DND-41 (cell line): ENCODE measurements around the gene N4BP2.

Source experiments
- ATAC-seq: fragments of 200-7000 bp; cut with Tn5 transposase; 3 replicates; pipeline ENCODE4 v1.9.1; 2021; ENCODE audit warnings: low read depth; ENCODE audit not compliant: insufficient read depth
- DNase-seq: peaks from one replicate; pipeline ENCODE4 v3.0.0-alpha.2; 2020
- H2AFZ ChIP-seq: 2 replicates; pipeline ENCODE4 v1.6.0; 2012; ENCODE audit warnings: low read depth, low read length
- H3K27ac ChIP-seq: 2 replicates; pipeline ENCODE4 v1.5.1; 2012; ENCODE audit warnings: low read length, inconsistent platforms
- H3K27me3 ChIP-seq: fragments of 200-600 bp; sonication (generic); 2 replicates; pipeline ENCODE4 v1.6.0; 2012; ENCODE audit warnings: low read length, mild to moderate bottlenecking, inconsistent platforms; ENCODE audit not compliant: insufficient read depth, poor library complexity
- H3K36me3 ChIP-seq: 2 replicates; pipeline ENCODE4 v1.5.1; 2012; ENCODE audit warnings: low read length, inconsistent platforms; ENCODE audit not compliant: insufficient read depth
- H3K4me1 ChIP-seq: 2 replicates; pipeline ENCODE4 v1.5.1; 2012; ENCODE audit warnings: mild to moderate bottlenecking, low read length; ENCODE audit not compliant: insufficient read depth
- H3K4me2 ChIP-seq: 2 replicates; pipeline ENCODE4 v1.6.0; 2012; ENCODE audit warnings: mild to moderate bottlenecking, moderate library complexity, low read length, inconsistent platforms; ENCODE audit not compliant: insufficient read depth
- H3K4me3 ChIP-seq, 2 experiments: fragments of 200-600 bp in 1 of 2; shearing (Covaris generic) in 1 of 2; 2 replicates each; pipeline ENCODE4 v1.5.1; 2012 to 2016; ENCODE audit warnings: inconsistent platforms in 2 of 2, low read length in 2 of 2, mild to moderate bottlenecking in 2 of 2, low read depth in 1 of 2, moderate library complexity in 1 of 2
- H3K79me2 ChIP-seq: 2 replicates; pipeline ENCODE4 v1.6.0; 2012; ENCODE audit warnings: low read length, inconsistent platforms; ENCODE audit not compliant: insufficient read depth
- H3K9ac ChIP-seq: 2 replicates; pipeline ENCODE4 v1.6.0; 2012; ENCODE audit warnings: low read depth, mild to moderate bottlenecking, inconsistent platforms, low read length, moderate library complexity
- H3K9me3 ChIP-seq: 2 replicates; pipeline ENCODE4 v1.5.1; 2012; ENCODE audit warnings: low read length, moderate library complexity, mild to moderate bottlenecking, inconsistent platforms; ENCODE audit not compliant: insufficient read depth, severe bottlenecking
- H4K20me1 ChIP-seq: 2 replicates; pipeline ENCODE4 v1.6.0; 2012; ENCODE audit warnings: low read length; ENCODE audit not compliant: insufficient read depth
- CTCF ChIP-seq: IDR thresholded peaks from 2 replicates; pipeline ENCODE4 v1.5.1; 2012; ENCODE audit warnings: borderline replicate concordance, low read length, moderate library complexity, mild to moderate bottlenecking; ENCODE audit not compliant: poor library complexity, severe bottlenecking; ENCODE audit errors: extremely low read depth
- EZH2 ChIP-seq: IDR thresholded peaks from 3 replicates; pipeline ENCODE4 v1.6.1; 2012; ENCODE audit warnings: borderline replicate concordance, low read depth, mild to moderate bottlenecking, moderate library complexity, low read length, inconsistent platforms; ENCODE audit not compliant: severe bottlenecking

Gene N4BP2

GRCh38 chr4:40187386-40187906, 130.8 kb downstream of the N4BP2 start:
- DNase-seq = no peak
- Histone ChIP-seq H4K20me1 (no peaks in the 10 kb centered on the region), H2AFZ (no peak overlapping the region), H3K9ac (no peak overlapping the region), H3K9me3 (no peaks in the 10 kb centered on the region), H3K79me2 (peaks cover 48% of the 10 kb centered on the region), H3K4me3 (no peak overlapping the region), H3K27ac (0 out of 2 replicates have a peak overlapping the region, but pooled peaks have one; percentile 18), H3K4me2 (no peak overlapping the region), H3K36me3 (no peaks in the 10 kb centered on the region), H3K4me1 (peaks cover 68% of the 10 kb centered on the region), H3K27me3 (no peaks in the 10 kb centered on the region)
- no peak for ATAC-seq
- TF ChIP-seq CTCF (no peak), EZH2 (no peak)

- Histone ChIP-seq H3K9me3 (no peaks in the 10 kb centered on the region), H3K27ac (peak overlapping the region; percentile 98), H3K9ac (peak overlapping the region; percentile 86), H3K79me2 (peaks cover 73% of the 10 kb centered on the region), H3K4me1 (peaks cover 79% of the 10 kb centered on the region), H3K4me2 (peak overlapping the region; percentile 74), H3K4me3 (peak overlapping the region; percentile 71 to 84; a peak in 3 of 4 replicates), H3K27me3 (no peaks in the 10 kb centered on the region), H4K20me1 (no peaks in the 10 kb centered on the region), H3K36me3 (no peaks in the 10 kb centered on the region), H2AFZ (peak overlapping the region; percentile 51)
- DNase-seq = no peak
- ATAC-seq = no peak
- TF ChIP-seq CTCF = no peak
- no peak for TF ChIP-seq EZH2
These were observed 133.4 kb downstream of the N4BP2 start for GRCh38 chr4:40190019-40190418.

GRCh38 chr4:40190465-40190864, 133.8 kb downstream of the N4BP2 start:
- H2AFZ ChIP-seq = peak overlapping the region; percentile 51; the same call in 1 of the 2 replicates
- TF ChIP-seq CTCF (no peak), EZH2 (no peak)
- no peaks in the 10 kb centered on the region; the same call in 1 of the 2 replicates for H3K36me3 ChIP-seq
- H3K4me1 ChIP-seq = peaks cover 81% of the 10 kb centered on the region
- H3K79me2 ChIP-seq = peaks cover 78% of the 10 kb centered on the region
- H3K4me2 ChIP-seq = peak overlapping the region; percentile 74
- H3K27me3 ChIP-seq = no peaks in the 10 kb centered on the region
- ATAC-seq (no peak; the same call in 2 of the 3 replicates), DNase-seq (no peak)
- peak overlapping the region; percentile 86 for H3K9ac ChIP-seq
- H3K9me3 ChIP-seq = no peaks in the 10 kb centered on the region
- no peaks in the 10 kb centered on the region for H4K20me1 ChIP-seq
- peak overlapping the region; percentile 71 to 84; a peak in 3 of 4 replicates for H3K4me3 ChIP-seq
- peak overlapping the region; percentile 98 for H3K27ac ChIP-seq
